Fibroblast of villous mesenchyme (primary cell): Measurements from ENCODE around the gene ALPL. TPM values are rescaled to one million over a fixed set of nuclear protein-coding genes. Genes with fewer than 3 reads are reported as not detected.

Source experiments
- DNase-seq: peaks from one replicate; pipeline ENCODE4 v3.0.0-alpha.2; 2010; ENCODE audit warnings: low read depth
- H3K4me3 ChIP-seq: 2 replicates; pipeline ENCODE4 v1.5.1; 2011; ENCODE audit warnings: low read depth, mild to moderate bottlenecking, low read length
- CTCF ChIP-seq: IDR thresholded peaks from 2 replicates; pipeline ENCODE4 v1.5.1; 2012; ENCODE audit warnings: low read depth, mild to moderate bottlenecking, low read length; ENCODE audit not compliant: insufficient read depth
- total RNA-seq: library from RNA; depleted of rRNA; stranded (reverse); fragments of >200 nt; gene quantifications from 2 replicates; pipeline ENCODE4 v1.2.3, GENCODE V29; 2012

ALPL gene
- total RNA-seq, 1 donor = 1.7 TPM

GRCh38 chr1:21489146-21489545 lies 20.1 kb upstream of the ALPL start:
- H3K4me3 ChIP-seq = no peak overlapping the region
- TF ChIP-seq CTCF = no peak
- DNase-seq = no peak

GRCh38 chr1:21490774-21491487 lies 18.3 kb upstream of the ALPL start:
- H3K4me3 ChIP-seq = no peak overlapping the region
- peak; percentile 47 for TF ChIP-seq CTCF

GRCh38 chr1:21491488-21492355 lies 17.5 kb upstream of the ALPL start:
- no peak overlapping the region for H3K4me3 ChIP-seq
- peak; percentile 11 for DNase-seq
- TF ChIP-seq CTCF = no peak

More at GRCh38 chr1:21490774-21491487, 18.3 kb upstream of the ALPL start:
- DNase-seq = peak; percentile 39

- no peak for TF ChIP-seq CTCF
These were observed 16.9 kb upstream of the ALPL start for GRCh38 chr1:21492356-21492625.

GRCh38 chr1:21494196-21494595 lies 15.0 kb upstream of the ALPL start:
- TF ChIP-seq CTCF = no peak
- H3K4me3 ChIP-seq = no peak overlapping the region
- no peak for DNase-seq

More at GRCh38 chr1:21492356-21492625, 16.9 kb upstream of the ALPL start:
- no peak for DNase-seq
- H3K4me3 ChIP-seq = no peak overlapping the region

GRCh38 chr1:21495225-21495820 lies 13.9 kb upstream of the ALPL start:
- no peak overlapping the region for H3K4me3 ChIP-seq
- TF ChIP-seq CTCF = no peak
- DNase-seq = no peak
